GM10266 (cell line): ENCODE results near the gene ZNF610.

Experiments
- DNase-seq: peaks from one replicate; pipeline ENCODE4 v3.0.0; 2012; ENCODE audit errors: extremely low spot score
- TF ChIP-seq, protein P1 (sequence below): IDR thresholded peaks from 2 replicates; pipeline ENCODE4 v1.5.1; 2012; ENCODE audit warnings: mild to moderate bottlenecking, low read depth; ENCODE audit not compliant: control insufficient read depth, insufficient read depth; ENCODE audit errors: missing control alignments

Gene ZNF610

DNA sequence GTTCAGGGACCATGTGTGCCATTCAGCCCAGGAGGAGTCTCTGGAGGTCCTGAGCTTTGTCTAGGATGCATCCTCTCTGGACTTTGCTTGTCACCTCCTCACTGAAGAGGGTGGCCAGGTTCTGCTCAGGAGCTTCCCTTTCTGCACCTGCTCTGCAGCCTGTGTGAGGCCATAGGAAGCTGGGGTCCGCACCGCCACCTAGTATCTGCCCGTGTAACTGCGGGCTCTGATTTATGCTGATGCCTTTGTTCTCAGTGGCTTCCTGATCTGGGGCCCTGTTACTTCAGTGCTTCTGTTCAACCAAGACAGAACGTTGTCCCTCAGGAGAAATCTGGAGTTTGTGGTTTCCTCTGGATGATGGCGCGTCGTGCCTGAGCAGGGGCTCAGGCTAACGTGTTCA is 15.5 kb downstream of the ZNF610 start:
- TF ChIP-seq, protein P1, sequence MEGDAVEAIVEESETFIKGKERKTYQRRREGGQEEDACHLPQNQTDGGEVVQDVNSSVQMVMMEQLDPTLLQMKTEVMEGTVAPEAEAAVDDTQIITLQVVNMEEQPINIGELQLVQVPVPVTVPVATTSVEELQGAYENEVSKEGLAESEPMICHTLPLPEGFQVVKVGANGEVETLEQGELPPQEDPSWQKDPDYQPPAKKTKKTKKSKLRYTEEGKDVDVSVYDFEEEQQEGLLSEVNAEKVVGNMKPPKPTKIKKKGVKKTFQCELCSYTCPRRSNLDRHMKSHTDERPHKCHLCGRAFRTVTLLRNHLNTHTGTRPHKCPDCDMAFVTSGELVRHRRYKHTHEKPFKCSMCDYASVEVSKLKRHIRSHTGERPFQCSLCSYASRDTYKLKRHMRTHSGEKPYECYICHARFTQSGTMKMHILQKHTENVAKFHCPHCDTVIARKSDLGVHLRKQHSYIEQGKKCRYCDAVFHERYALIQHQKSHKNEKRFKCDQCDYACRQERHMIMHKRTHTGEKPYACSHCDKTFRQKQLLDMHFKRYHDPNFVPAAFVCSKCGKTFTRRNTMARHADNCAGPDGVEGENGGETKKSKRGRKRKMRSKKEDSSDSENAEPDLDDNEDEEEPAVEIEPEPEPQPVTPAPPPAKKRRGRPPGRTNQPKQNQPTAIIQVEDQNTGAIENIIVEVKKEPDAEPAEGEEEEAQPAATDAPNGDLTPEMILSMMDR: no peak
- DNase-seq: no peak

DNA sequence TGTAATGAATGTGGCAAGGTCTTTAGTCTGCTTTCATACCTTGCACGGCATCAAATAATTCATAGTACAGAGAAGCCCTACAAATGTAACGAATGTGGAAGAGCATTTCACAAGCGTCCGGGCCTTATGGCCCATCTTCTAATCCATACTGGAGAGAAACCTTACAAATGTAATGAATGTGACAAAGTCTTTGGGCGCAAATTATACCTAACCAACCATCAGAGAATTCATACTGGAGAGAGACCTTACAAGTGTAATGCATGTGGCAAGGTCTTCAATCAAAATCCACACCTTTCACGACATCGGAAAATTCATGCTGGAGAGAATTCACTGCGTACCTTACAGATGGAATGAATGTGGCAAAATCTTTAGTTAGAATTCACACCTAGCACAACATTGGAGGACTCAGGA is 30.4 kb downstream of the ZNF610 start:
- DNase-seq: no peak

DNA sequence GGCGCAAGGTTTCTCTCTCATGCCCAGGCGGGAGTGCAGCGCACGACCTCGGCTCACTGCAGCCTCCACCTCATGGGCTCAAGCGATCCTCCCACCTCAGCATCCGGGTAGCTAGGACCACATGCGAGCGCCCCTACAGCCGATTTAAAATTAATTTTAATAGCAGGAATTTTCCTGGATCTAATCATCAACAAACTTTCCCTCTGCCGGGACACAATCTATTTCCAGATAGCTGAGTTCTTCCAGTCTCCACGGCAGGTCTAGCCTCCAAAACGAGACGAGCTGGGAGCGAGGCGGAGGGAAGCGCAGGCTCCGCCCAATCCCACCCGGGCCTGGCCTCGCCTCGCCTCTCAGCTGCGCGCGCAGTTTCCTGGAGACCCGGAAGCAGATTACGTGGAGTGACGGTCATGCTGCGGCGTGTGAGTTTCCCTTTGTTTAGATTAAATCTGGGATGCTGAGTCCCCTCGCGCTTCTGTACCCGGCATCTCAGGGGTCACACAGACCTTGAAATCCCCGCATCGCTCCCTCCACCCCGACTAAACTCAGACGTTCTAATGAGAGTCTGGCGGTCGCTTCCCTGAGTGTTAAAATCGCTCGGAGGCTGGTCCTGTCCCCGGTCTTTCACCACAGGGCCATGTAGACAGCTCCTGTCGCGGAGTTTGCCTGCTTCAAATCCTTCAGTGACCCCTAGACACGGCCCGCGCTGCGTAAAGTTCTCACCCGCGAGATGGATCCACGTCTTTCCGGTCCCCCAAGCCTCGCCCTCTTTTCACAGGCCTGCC is 33.7 kb downstream of the ZNF610 start, which contains the start of gene ZNF880:
TSS of gene ZNF880 (plus strand) at position 365 of the 782 bp plus-strand sequence. CDS start at position 408, 43 bp downstream.
- DNase-seq: peak; percentile 81
- TF ChIP-seq, protein P1: no peak

More for the DNA sequence above, 30.4 kb downstream of the ZNF610 start:
- TF ChIP-seq, protein P1: no peak

DNA sequence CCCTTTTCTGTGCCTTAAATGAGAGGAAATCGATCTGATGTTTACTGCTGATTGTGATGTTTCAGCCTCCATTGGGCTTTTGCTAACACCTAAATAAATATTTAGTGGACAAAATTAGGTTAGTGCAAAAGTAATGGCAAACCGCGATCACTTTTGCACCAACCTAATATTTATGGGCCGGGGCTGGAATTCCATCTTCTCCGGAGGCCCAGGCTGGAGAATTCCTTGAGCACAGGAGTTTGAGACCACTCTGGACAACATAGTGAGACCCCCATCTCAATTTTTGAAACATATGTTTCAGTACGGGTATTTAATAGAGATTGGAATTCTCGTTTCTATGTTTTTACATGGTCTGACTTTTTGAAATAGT is 34.3 kb downstream of the ZNF610 start:
- TF ChIP-seq, protein P1: no peak
- no peak for DNase-seq

DNA sequence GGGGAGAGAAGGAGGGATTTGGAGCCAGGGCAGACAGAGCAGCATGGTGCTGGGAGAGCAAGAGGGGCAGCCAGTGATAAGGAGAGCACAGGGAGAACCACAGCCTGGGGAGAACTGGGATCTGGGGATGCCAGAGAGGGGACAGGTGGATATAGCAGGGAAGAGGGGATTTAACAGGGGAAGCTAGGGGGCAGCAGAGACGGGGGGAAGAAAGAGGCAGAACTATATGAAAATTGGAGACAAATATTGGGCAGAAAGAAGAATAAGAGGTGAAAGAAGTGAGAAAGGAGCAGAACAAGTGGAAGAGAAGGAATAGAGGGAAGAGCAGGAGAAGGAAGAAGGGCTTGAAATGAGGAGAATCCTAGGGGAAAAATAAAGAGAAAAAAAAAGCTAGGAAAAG is 55.1 kb downstream of the ZNF610 start:
- TF ChIP-seq, protein P1: no peak
- DNase-seq: no peak

DNA sequence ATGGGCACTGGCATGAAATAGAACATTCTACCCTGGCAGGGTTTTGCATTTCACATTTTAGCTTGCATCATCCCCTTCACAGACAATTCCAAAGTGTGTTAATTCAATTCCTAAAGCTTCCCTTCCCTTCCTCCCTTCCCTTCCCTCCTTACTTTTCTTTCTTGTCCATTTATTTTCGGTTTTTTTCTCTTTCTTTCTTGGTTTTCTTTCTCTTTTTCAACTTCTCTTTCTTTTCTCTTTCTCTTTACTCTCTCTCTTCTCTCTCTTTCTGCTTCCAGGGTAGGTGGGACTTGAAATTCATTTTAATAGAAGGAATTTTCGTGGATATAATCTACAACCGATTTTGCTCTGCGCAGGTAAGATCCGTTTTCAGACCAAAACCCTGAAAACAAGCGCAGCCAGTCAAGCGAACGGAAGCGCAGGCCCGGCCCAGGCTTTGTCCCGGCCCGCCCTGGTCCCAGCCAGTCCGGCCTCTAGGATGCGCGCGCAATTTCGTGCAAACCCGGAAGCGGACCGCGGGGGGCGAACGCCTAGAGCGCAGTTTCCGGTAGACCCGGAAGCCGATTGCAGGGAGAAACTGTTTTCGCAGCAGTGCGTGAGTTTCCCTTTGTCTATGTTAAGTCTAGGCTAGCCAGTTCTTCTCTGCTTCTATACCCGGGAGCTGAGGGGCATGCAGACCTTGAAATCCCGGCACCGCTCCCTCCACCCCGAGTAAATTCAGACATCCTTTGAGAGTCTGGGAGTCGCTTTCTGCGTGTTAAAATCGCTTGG is 61.5 kb downstream of the ZNF610 start, which contains the start of gene ZNF528:
TSS of gene ZNF528 (plus strand) at position 540 of the 771 bp plus-strand sequence. CDS start 4,165 bp downstream, outside the sequence.
- TF ChIP-seq, protein P1: no peak
- peak; percentile 91 for DNase-seq
